OCI-LY3 (cell line): Measurements from ENCODE around the gene ATP8B3.

Experiments
- H2AFZ ChIP-seq: fragments of 200-600, 300-600 bp; shearing (Covaris generic); 2 replicates; pipeline ENCODE4 v1.6.0; 2014; ENCODE audit warnings: antibody characterized with exemption, low read depth, low read length
- H3K27ac ChIP-seq: fragments of 200-600, 300-600 bp; sonication (generic); 2 replicates; pipeline ENCODE4 v1.5.1; 2014; ENCODE audit warnings: mild to moderate bottlenecking, low read length, moderate library complexity, mixed read lengths
- H3K27me3 ChIP-seq: fragments of 200-600, 300-600 bp; sonication (generic); 2 replicates; pipeline ENCODE4 v1.6.1; 2014; ENCODE audit warnings: low read depth, low read length, mixed read lengths
- H3K36me3 ChIP-seq: fragments of 200-600, 300-600 bp; sonication (generic); replicated peaks from 2 replicates; pipeline ENCODE3; 2014; ENCODE audit warnings: low read depth, low read length, mixed read lengths
- H3K4me1 ChIP-seq: fragments of 300-600, 200-600 bp; sonication (generic); 2 replicates; pipeline ENCODE4 v1.6.1; 2014; ENCODE audit warnings: low read length, mixed read lengths
- H3K4me2 ChIP-seq: fragments of 200-600, 300-600 bp; sonication (generic); 2 replicates; pipeline ENCODE4 v1.6.1; 2014; ENCODE audit warnings: low read length, mixed read lengths
- H3K4me3 ChIP-seq: fragments of 300-600, 200-600 bp; sonication (generic); 2 replicates; pipeline ENCODE4 v1.5.1; 2014; ENCODE audit warnings: antibody characterized with exemption, mild to moderate bottlenecking, low read length, moderate library complexity
- H3K79me2 ChIP-seq: fragments of 300-600, 200-600 bp; shearing (Covaris generic); 2 replicates; pipeline ENCODE4 v1.6.1; 2014; ENCODE audit warnings: mild to moderate bottlenecking, low read length, mixed read lengths
- H3K9ac ChIP-seq: fragments of 300-600, 200-600 bp; shearing (Covaris generic); 2 replicates; pipeline ENCODE4 v1.6.0; 2014; ENCODE audit warnings: mild to moderate bottlenecking, low read length, moderate library complexity
- H3K9me3 ChIP-seq: fragments of 200-600, 300-600 bp; shearing (Covaris generic); 2 replicates; pipeline ENCODE4 v1.6.1; 2014; ENCODE audit warnings: low read length, mixed read lengths; ENCODE audit not compliant: insufficient read depth
- H4K20me1 ChIP-seq: fragments of 200-600, 300-600 bp; sonication (generic); 2 replicates; pipeline ENCODE4 v1.6.1; 2016; ENCODE audit warnings: low read length, mixed read lengths; ENCODE audit not compliant: insufficient read depth
- CTCF ChIP-seq: fragments of 200-600, 300-600 bp; sonication (generic); IDR thresholded peaks from 2 replicates; pipeline ENCODE4 v1.5.1; 2014; ENCODE audit warnings: antibody characterized with exemption, low read length, low read depth
- EZH2phosphoT487 ChIP-seq: fragments of 200-600 bp; shearing (Covaris generic); IDR thresholded peaks from 2 replicates; pipeline ENCODE4 v1.6.1; 2018; ENCODE audit warnings: antibody characterized with exemption, mixed run types, low read depth

ATP8B3 gene

GRCh38 chr19:1807695-1808394 lies 4.2 kb downstream of the ATP8B3 start:
- Histone ChIP-seq H3K4me2 (no peak overlapping the region), H3K9me3 (no peaks in the 10 kb centered on the region), H3K4me3 (no peak overlapping the region), H3K27ac (no peak overlapping the region), H3K36me3 (no peaks in the 10 kb centered on the region), H3K27me3 (0 out of 2 replicates have a peak, but pooled peaks cover 5% of the 10 kb centered on the region), H3K79me2 (no peaks in the 10 kb centered on the region), H4K20me1 (no peaks in the 10 kb centered on the region), H2AFZ (no peak overlapping the region), H3K4me1 (peaks cover 7% of the 10 kb centered on the region), H3K9ac (no peak overlapping the region)
- TF ChIP-seq EZH2phosphoT487 (no peak), CTCF (no peak)

- no peaks in the 10 kb centered on the region for H3K36me3 ChIP-seq
- TF ChIP-seq EZH2phosphoT487 (no peak), CTCF (no peak)
- H3K27ac ChIP-seq, result no peak overlapping the region
- no peak overlapping the region for H2AFZ ChIP-seq
- H3K27me3 ChIP-seq, result 0 out of 2 replicates have a peak, but pooled peaks cover 5% of the 10 kb centered on the region
- H3K79me2 ChIP-seq, result no peaks in the 10 kb centered on the region
- peaks cover 7% of the 10 kb centered on the region for H3K4me1 ChIP-seq
- H3K9ac ChIP-seq, result no peak overlapping the region
- H3K4me3 ChIP-seq, result no peak overlapping the region
- H3K4me2 ChIP-seq, result no peak overlapping the region
- no peaks in the 10 kb centered on the region for H3K9me3 ChIP-seq
- H4K20me1 ChIP-seq, result no peaks in the 10 kb centered on the region
Observed at GRCh38 chr19:1807030-1807694, 4.9 kb downstream of the ATP8B3 start.

- Histone ChIP-seq H4K20me1 (no peaks in the 10 kb centered on the region), H3K36me3 (no peaks in the 10 kb centered on the region), H2AFZ (no peak overlapping the region), H3K4me2 (no peak overlapping the region), H3K27ac (no peak overlapping the region), H3K27me3 (0 out of 2 replicates have a peak, but pooled peaks cover 3% of the 10 kb centered on the region), H3K4me1 (peaks cover 4% of the 10 kb centered on the region), H3K79me2 (no peaks in the 10 kb centered on the region), H3K9ac (no peak overlapping the region), H3K4me3 (no peak overlapping the region), H3K9me3 (no peaks in the 10 kb centered on the region)
- TF ChIP-seq CTCF (no peak), EZH2phosphoT487 (no peak)
Observed at GRCh38 chr19:1806184-1807029, 5.7 kb downstream of the ATP8B3 start.
